ENCODE results near the gene DLST. TPM values are rescaled to one million over a fixed set of nuclear protein-coding genes. Genes with fewer than 3 reads are reported as not detected.

The DLST gene
- total RNA-seq, 1 experiment from 2014 or later: 145 TPM

DNA sequence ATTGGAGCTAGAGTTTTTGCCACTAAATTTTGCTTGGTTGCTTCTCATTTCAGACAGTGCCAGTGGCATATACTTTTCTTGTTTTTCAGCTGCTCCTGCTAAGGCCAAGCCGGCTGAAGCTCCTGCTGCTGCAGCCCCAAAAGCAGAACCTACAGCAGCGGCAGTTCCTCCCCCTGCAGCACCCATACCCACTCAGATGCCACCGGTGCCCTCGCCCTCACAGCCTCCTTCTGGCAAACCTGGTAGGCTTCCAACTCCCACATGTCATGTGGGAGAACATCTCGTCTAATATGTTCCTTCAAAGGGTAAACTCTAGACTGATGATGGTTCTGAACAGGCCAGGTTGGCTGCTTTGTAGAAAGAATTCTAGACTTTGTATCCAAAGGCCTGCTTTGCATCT lies 11.0 kb downstream of the DLST start:
- no peaks in the 10 kb centered on the region for H3K4me1 ChIP-seq (ENCODE audit: insufficient read depth, low read length, poor library complexity, severe bottlenecking)
- POLR2A ChIA-PET (ENCODE audit: low non-redundant PET): no interaction called here
- no peak for DNase-seq (ENCODE audit: low spot score)
- no peaks in the 10 kb centered on the region for H3K9me3 ChIP-seq (ENCODE audit: low read depth, low read length, poor library complexity, severe bottlenecking)
- BruUV-seq (replicated peaks): no TSS peak
- CTCF ChIA-PET: interaction anchor here (0.6 to 1.1 kb wide), 2 partner anchors 32 kb away, joined by 3 to 5 read pairs; no protein-coding TSS in a partner anchor
- no peak for TF ChIP-seq EZH2 (IDR thresholded peaks at IDR 0.05; ENCODE audit: borderline replicate concordance, low read depth, low read length, poor library complexity, severe bottlenecking)
- TF ChIP-seq, protein P1, sequence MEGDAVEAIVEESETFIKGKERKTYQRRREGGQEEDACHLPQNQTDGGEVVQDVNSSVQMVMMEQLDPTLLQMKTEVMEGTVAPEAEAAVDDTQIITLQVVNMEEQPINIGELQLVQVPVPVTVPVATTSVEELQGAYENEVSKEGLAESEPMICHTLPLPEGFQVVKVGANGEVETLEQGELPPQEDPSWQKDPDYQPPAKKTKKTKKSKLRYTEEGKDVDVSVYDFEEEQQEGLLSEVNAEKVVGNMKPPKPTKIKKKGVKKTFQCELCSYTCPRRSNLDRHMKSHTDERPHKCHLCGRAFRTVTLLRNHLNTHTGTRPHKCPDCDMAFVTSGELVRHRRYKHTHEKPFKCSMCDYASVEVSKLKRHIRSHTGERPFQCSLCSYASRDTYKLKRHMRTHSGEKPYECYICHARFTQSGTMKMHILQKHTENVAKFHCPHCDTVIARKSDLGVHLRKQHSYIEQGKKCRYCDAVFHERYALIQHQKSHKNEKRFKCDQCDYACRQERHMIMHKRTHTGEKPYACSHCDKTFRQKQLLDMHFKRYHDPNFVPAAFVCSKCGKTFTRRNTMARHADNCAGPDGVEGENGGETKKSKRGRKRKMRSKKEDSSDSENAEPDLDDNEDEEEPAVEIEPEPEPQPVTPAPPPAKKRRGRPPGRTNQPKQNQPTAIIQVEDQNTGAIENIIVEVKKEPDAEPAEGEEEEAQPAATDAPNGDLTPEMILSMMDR (conservative IDR thresholded peaks at IDR 0.05; ENCODE audit: low read depth, low read length): no peak
- H3K27me3 ChIP-seq (replicated peaks; ENCODE audit: insufficient read depth, low read depth, low read length, poor library complexity): no peaks in the 10 kb centered on the region
- no peak overlapping the region for H3K4me3 ChIP-seq (ENCODE audit: low read depth, low read length, poor library complexity, severe bottlenecking)
- intact Hi-C loops (cut with micrococcal nuclease; ENCODE audit: unreplicated experiment): no loop called here
- no peak overlapping the region for H3K27ac ChIP-seq (ENCODE audit: low read depth, low read length, poor library complexity, severe bottlenecking)
- H3K36me3 ChIP-seq (ENCODE audit: insufficient read depth, low read length, poor library complexity, severe bottlenecking): peaks cover 90% of the 10 kb centered on the region

DNA sequence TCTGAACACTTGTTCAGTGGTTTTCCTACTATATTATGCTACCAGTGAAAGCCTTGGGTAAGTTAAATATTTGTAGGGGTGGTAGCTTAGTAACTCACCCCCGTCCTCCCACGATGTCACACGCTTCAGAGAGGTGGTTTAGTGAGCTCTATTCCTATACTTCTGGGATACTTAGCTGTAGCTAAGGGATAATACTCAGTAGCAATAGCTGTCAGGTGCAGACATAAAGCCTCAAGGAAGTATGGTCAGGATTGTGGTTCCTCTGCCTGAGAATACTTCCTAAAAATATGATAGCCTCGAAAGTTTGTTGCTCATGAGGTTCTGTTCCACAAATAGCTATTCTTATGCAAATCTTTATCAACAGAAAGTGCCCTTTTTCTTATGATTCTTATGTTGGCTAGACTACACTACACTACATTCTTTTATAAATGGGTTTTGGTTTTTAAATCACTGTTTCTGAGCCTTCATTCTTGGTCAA lies 11.9 kb downstream of the DLST start:
- H3K36me3 ChIP-seq (ENCODE audit: insufficient read depth, low read length, poor library complexity, severe bottlenecking): peaks cover 94% of the 10 kb centered on the region
- intact Hi-C loops (cut with micrococcal nuclease; ENCODE audit: unreplicated experiment): no loop called here
- POLR2A ChIA-PET (ENCODE audit: low non-redundant PET): no interaction called here
- CTCF ChIA-PET: interaction anchor here (0.6 to 1.1 kb wide), 3 partner anchors 14 to 33 kb away, joined by 3 to 5 read pairs (median 3); no protein-coding TSS in a partner anchor
- no peaks in the 10 kb centered on the region for H3K4me1 ChIP-seq (ENCODE audit: insufficient read depth, low read length, poor library complexity, severe bottlenecking)
- TF ChIP-seq EZH2 (IDR thresholded peaks at IDR 0.05; ENCODE audit: borderline replicate concordance, low read depth, low read length, poor library complexity, severe bottlenecking): no peak
- TF ChIP-seq, protein P1 (conservative IDR thresholded peaks at IDR 0.05; ENCODE audit: low read depth, low read length): no peak
- no TSS peak for BruUV-seq (replicated peaks)
- H3K9me3 ChIP-seq (ENCODE audit: low read depth, low read length, poor library complexity, severe bottlenecking): no peaks in the 10 kb centered on the region
- H3K4me3 ChIP-seq (ENCODE audit: low read depth, low read length, poor library complexity, severe bottlenecking): no peak overlapping the region
- no peaks in the 10 kb centered on the region for H3K27me3 ChIP-seq (replicated peaks; ENCODE audit: insufficient read depth, low read depth, low read length, poor library complexity)
- no peak for DNase-seq (ENCODE audit: low spot score)
- no peak overlapping the region for H3K27ac ChIP-seq (ENCODE audit: low read depth, low read length, poor library complexity, severe bottlenecking)

DNA sequence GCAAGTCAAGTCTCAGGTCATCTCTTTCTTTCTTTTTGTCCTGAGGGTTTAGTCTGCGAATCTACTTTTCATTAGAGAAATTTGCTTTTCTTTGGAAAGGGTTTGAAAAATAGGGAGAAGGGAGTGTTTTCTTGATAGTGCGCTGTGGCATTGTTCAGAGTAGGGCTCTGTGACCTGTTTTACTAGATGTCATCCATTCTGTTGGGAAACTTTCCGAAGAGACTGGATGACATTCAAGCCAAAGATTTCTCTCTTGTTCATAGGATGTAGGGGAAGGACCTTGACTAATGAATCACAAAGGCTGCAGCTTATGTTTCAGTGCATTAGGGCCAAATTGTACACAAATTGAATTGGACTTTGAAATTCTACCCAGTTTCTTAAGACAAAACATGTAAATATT lies 14.7 kb downstream of the DLST start:
- DNase-seq (ENCODE audit: low spot score): no peak
- POLR2A ChIA-PET (ENCODE audit: low non-redundant PET): no interaction called here
- Histone ChIP-seq H3K4me3 (ENCODE audit: low read depth, low read length, poor library complexity, severe bottlenecking) (no peak overlapping the region), H3K9me3 (ENCODE audit: low read depth, low read length, poor library complexity, severe bottlenecking) (no peaks in the 10 kb centered on the region), H3K4me1 (ENCODE audit: insufficient read depth, low read length, poor library complexity, severe bottlenecking) (no peaks in the 10 kb centered on the region), H3K27ac (ENCODE audit: low read depth, low read length, poor library complexity, severe bottlenecking) (no peak overlapping the region), H3K36me3 (ENCODE audit: insufficient read depth, low read length, poor library complexity, severe bottlenecking) (peaks cover 95% of the 10 kb centered on the region), H3K27me3 (replicated peaks; ENCODE audit: insufficient read depth, low read depth, low read length, poor library complexity) (no peaks in the 10 kb centered on the region)
- intact Hi-C loops (cut with micrococcal nuclease; ENCODE audit: unreplicated experiment): no loop called here
- no peak for TF ChIP-seq EZH2 (IDR thresholded peaks at IDR 0.05; ENCODE audit: borderline replicate concordance, low read depth, low read length, poor library complexity, severe bottlenecking)
- TF ChIP-seq, protein P1 (conservative IDR thresholded peaks at IDR 0.05; ENCODE audit: low read depth, low read length): no peak
- CTCF ChIA-PET: no interaction called here
- no TSS peak for BruUV-seq (replicated peaks)

Data from A673 (cell line).